ENCODE results near the gene KIF12.

Gene KIF12

GRCh38 chr9:114075602-114076001 is 23.5 kb downstream of the KIF12 start:
- no peaks in the 10 kb centered on the region for H3K9me3 ChIP-seq (ENCODE audit: control insufficient read depth, low read length)
- WGBS, 2 experiments (ENCODE audit: insufficient coverage in 2 of 2), result 82 to 85% methylated on average over 3 to 4 of the region's 4 CpGs

GRCh38 chr9:114072184-114073140 is 26.6 kb downstream of the KIF12 start:
- no peak overlapping the region for H3K4me3 ChIP-seq (ENCODE audit: extremely low read depth, insufficient read depth, low read length, poor library complexity, severe bottlenecking)
- H3K9me3 ChIP-seq (ENCODE audit: control insufficient read depth, low read length), result no peaks in the 10 kb centered on the region
- H3K4me1 ChIP-seq (ENCODE audit: control insufficient read depth, insufficient read depth, low read length, poor library complexity, severe bottlenecking), result no peaks in the 10 kb centered on the region
- 80 to 88% methylated on average over 12 to 13 of the region's 14 CpGs for WGBS, 2 experiments (ENCODE audit: insufficient coverage in 2 of 2)
- H3K27ac ChIP-seq (ENCODE audit: low read depth, low read length, severe bottlenecking), result no peak overlapping the region
- no peaks in the 10 kb centered on the region for H3K36me3 ChIP-seq (ENCODE audit: control insufficient read depth, insufficient read depth, low read length)

More at GRCh38 chr9:114075602-114076001, 23.5 kb downstream of the KIF12 start:
- H3K27ac ChIP-seq (ENCODE audit: low read depth, low read length, severe bottlenecking), result no peak overlapping the region
- H3K4me1 ChIP-seq (ENCODE audit: control insufficient read depth, insufficient read depth, low read length, poor library complexity, severe bottlenecking), result no peaks in the 10 kb centered on the region
- no peaks in the 10 kb centered on the region for H3K36me3 ChIP-seq (ENCODE audit: control insufficient read depth, insufficient read depth, low read length)
- H3K4me3 ChIP-seq (ENCODE audit: extremely low read depth, insufficient read depth, low read length, poor library complexity, severe bottlenecking), result no peak overlapping the region

GRCh38 chr9:114071197-114071795 is 27.8 kb downstream of the KIF12 start:
- no peak overlapping the region for H3K27ac ChIP-seq (ENCODE audit: low read depth, low read length, severe bottlenecking)
- no peaks in the 10 kb centered on the region for H3K4me1 ChIP-seq (ENCODE audit: control insufficient read depth, insufficient read depth, low read length, poor library complexity, severe bottlenecking)
- no peaks in the 10 kb centered on the region for H3K9me3 ChIP-seq (ENCODE audit: control insufficient read depth, low read length)
- H3K4me3 ChIP-seq (ENCODE audit: extremely low read depth, insufficient read depth, low read length, poor library complexity, severe bottlenecking), result no peak overlapping the region
- no peaks in the 10 kb centered on the region for H3K36me3 ChIP-seq (ENCODE audit: control insufficient read depth, insufficient read depth, low read length)
- WGBS, 2 experiments (ENCODE audit: insufficient coverage in 2 of 2), result 89 to 95% methylated on average over 5 to 7 of the region's 7 CpGs

DNA sequence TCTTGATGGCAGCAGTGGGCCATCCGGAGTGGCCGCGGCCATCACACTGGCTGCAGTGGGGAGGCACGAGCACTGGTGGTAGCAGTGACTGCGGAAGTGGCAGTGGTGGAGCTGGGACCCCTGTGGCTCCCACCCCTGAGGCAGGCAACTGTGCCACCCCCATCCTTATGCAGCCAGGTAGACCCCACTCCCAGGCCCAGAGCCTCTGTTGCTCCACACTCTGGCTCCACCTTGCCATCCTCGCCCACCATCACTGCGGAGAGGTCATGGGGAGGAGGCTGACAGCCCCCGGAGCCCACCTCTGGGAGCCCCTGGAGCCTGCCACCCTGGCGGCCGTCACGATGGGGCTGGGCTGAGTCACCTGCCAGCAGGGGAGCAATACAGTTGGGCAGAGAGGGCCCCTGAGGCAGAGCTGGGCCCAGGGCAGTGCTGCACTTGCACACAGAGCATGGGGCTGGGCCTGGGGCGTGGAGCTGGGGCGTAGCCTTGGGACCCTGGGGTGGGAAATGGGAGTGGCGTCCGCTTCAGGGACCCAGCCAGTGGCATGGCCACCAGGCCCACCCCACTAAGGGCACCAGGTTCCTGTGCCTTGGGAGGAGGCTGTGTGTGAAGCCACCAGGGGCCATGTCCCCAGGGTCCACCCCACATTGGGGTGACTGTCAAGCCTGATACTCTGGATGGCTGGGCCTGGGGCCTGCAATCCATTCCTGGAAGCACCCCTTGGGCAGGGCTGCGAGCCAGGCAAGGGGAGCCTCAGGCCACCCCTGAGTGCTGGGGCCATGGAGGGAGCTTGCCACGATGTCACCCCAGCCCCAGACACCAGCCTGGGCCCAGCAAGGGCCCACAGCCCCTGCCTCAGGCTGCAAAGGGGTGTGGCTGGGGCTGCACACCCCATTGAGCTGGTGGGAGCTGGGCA is 28.6 kb downstream of the KIF12 start:
- 86 to 92% methylated on average over 15 of the region's 17 CpGs for WGBS, 2 experiments (ENCODE audit: insufficient coverage in 2 of 2)
- no peak overlapping the region for H3K27ac ChIP-seq (ENCODE audit: low read depth, low read length, severe bottlenecking)
- H3K36me3 ChIP-seq (ENCODE audit: control insufficient read depth, insufficient read depth, low read length), result no peaks in the 10 kb centered on the region
- no peak overlapping the region for H3K4me3 ChIP-seq (ENCODE audit: extremely low read depth, insufficient read depth, low read length, poor library complexity, severe bottlenecking)
- no peaks in the 10 kb centered on the region for H3K9me3 ChIP-seq (ENCODE audit: control insufficient read depth, low read length)
- no peaks in the 10 kb centered on the region for H3K4me1 ChIP-seq (ENCODE audit: control insufficient read depth, insufficient read depth, low read length, poor library complexity, severe bottlenecking)

DNA sequence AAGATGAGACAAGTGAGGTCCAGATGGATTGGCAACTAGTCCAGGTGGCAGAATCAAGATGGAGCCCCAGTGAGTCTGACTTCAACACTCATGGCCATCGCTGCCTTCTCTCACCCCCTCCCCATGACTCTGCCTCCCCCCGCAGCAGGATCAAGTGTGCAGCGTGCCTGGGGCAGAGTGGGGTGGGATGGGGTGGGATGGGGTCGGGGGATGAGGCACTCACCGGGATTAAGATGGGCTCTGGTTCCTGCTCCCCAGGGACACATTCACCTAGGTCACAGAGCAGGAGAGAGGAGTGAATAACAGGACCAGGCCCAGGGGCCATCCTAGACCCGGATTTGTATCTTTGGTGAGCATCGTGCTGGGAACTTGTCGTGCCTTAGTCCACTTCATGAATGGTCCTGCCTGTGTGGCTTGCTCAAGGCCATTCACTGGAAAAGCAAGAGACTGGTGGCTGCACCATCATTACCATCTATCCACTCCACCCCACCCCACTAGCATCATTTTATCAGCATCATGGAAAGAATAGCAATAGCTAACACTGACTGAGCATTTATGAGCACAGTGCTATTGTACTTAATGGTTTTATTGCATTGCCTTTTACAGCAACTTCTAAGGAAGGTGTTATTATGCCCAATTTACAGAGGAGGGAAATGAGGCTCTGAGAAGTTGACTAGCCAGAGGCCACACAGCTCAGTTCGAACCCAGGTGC is 29.5 kb downstream of the KIF12 start:
- Histone ChIP-seq H3K27ac (ENCODE audit: low read depth, low read length, severe bottlenecking) (no peak overlapping the region), H3K4me3 (ENCODE audit: extremely low read depth, insufficient read depth, low read length, poor library complexity, severe bottlenecking) (no peak overlapping the region), H3K9me3 (ENCODE audit: control insufficient read depth, low read length) (no peaks in the 10 kb centered on the region), H3K4me1 (ENCODE audit: control insufficient read depth, insufficient read depth, low read length, poor library complexity, severe bottlenecking) (no peaks in the 10 kb centered on the region), H3K36me3 (ENCODE audit: control insufficient read depth, insufficient read depth, low read length) (no peaks in the 10 kb centered on the region)
- 86 to 89% methylated on average over 5 to 6 of the region's 9 CpGs for WGBS, 2 experiments (ENCODE audit: insufficient coverage in 2 of 2)

DNA sequence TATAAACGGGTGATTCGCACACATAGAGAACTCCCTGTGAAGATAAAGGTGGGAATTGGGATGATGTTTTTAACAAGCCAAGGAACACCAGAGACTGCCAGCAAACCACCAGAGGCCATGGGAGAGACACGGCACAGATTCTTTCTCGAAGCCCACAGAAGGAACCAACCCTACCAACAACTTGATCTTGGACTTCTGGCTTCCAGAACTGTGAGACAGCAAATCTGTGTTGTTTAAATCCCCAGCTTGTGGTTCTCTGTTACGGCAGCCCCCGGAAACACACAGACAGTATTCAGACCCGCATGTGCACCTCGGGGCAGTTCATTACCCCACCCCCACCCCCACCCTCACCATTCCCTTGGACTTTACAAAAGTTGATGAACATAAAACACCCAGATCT is 33.8 kb downstream of the KIF12 start:
- H3K9me3 ChIP-seq (ENCODE audit: control insufficient read depth, low read length), result no peaks in the 10 kb centered on the region
- no peaks in the 10 kb centered on the region for H3K4me1 ChIP-seq (ENCODE audit: control insufficient read depth, insufficient read depth, low read length, poor library complexity, severe bottlenecking)
- no peaks in the 10 kb centered on the region for H3K36me3 ChIP-seq (ENCODE audit: control insufficient read depth, insufficient read depth, low read length)
- 79 to 97% methylated on average over 3 to 4 of the region's 8 CpGs for WGBS, 2 experiments (ENCODE audit: insufficient coverage in 2 of 2)
- H3K4me3 ChIP-seq (ENCODE audit: extremely low read depth, insufficient read depth, low read length, poor library complexity, severe bottlenecking), result no peak overlapping the region
- H3K27ac ChIP-seq (ENCODE audit: low read depth, low read length, severe bottlenecking), result no peak overlapping the region

- H3K4me3 ChIP-seq (ENCODE audit: extremely low read depth, insufficient read depth, low read length, poor library complexity, severe bottlenecking), result no peak overlapping the region
- 80 to 100% methylated on average over 1 to 2 of the region's 4 CpGs for WGBS, 2 experiments (ENCODE audit: insufficient coverage in 2 of 2)
- no peak overlapping the region for H3K27ac ChIP-seq (ENCODE audit: low read depth, low read length, severe bottlenecking)
- no peaks in the 10 kb centered on the region for H3K4me1 ChIP-seq (ENCODE audit: control insufficient read depth, insufficient read depth, low read length, poor library complexity, severe bottlenecking)
- no peaks in the 10 kb centered on the region for H3K36me3 ChIP-seq (ENCODE audit: control insufficient read depth, insufficient read depth, low read length)
- no peaks in the 10 kb centered on the region for H3K9me3 ChIP-seq (ENCODE audit: control insufficient read depth, low read length)
Measured at GRCh38 chr9:114061830-114062474, 37.1 kb downstream of the KIF12 start.

- no peaks in the 10 kb centered on the region for H3K36me3 ChIP-seq (ENCODE audit: control insufficient read depth, insufficient read depth, low read length)
- no peak overlapping the region for H3K4me3 ChIP-seq (ENCODE audit: extremely low read depth, insufficient read depth, low read length, poor library complexity, severe bottlenecking)
- H3K27ac ChIP-seq (ENCODE audit: low read depth, low read length, severe bottlenecking), result no peak overlapping the region
- H3K9me3 ChIP-seq (ENCODE audit: control insufficient read depth, low read length), result no peaks in the 10 kb centered on the region
- WGBS, 2 experiments (ENCODE audit: insufficient coverage in 2 of 2), result 93 to 98% methylated on average over 11 to 12 of the region's 12 CpGs
- H3K4me1 ChIP-seq (ENCODE audit: control insufficient read depth, insufficient read depth, low read length, poor library complexity, severe bottlenecking), result no peaks in the 10 kb centered on the region
Measured at GRCh38 chr9:114061292-114061691, 37.8 kb downstream of the KIF12 start.

- WGBS, 2 experiments (ENCODE audit: insufficient coverage in 2 of 2), result 85 to 89% methylated on average over 6 of the region's 9 CpGs
- Histone ChIP-seq H3K4me1 (ENCODE audit: control insufficient read depth, insufficient read depth, low read length, poor library complexity, severe bottlenecking) (no peaks in the 10 kb centered on the region), H3K4me3 (ENCODE audit: extremely low read depth, insufficient read depth, low read length, poor library complexity, severe bottlenecking) (no peak overlapping the region), H3K27ac (ENCODE audit: low read depth, low read length, severe bottlenecking) (no peak overlapping the region), H3K36me3 (ENCODE audit: control insufficient read depth, insufficient read depth, low read length) (no peaks in the 10 kb centered on the region), H3K9me3 (ENCODE audit: control insufficient read depth, low read length) (no peaks in the 10 kb centered on the region)
Measured at GRCh38 chr9:114060711-114061110, 38.4 kb downstream of the KIF12 start.

Data from mesodermal cell (in vitro differentiated cells).